ENCODE results near the gene PLOD3. TPM values are rescaled to one million over a fixed set of nuclear protein-coding genes. Genes with fewer than 3 reads are reported as not detected.

The PLOD3 gene
- total and polyA plus RNA-seq, 2 of the 8 experiments (the other 6 are each of a cell fraction or from before 2014, with no cell fraction given) = 28.4 to 47.2 TPM

DNA sequence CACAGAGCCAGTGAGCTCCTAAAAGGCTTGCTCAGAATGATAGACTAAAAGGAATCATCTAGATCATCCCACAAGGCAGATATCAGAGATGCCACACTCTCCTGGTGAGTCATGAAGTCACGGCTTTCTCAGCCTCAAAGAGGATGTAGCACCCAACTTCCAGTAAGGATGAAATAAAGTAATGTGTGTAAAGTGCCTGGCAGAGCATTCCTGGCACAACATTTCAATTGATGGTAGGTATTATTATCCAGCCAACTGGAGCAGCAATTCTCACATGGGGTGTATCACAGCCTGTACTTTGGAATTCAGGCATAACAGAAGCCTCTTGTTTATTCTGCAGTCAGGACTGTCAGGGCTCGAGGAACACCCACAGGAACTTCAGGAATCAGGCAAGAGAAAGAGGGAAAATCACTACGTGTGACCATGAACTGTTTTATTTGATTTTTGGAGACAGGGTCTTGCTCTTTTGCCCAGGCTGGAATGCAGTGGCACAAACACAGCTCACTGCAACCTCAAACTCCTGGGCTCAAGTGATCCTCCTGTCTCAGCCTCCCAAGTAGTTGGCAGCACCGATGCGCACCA lies 32.0 kb downstream of the PLOD3 start:
- DNase-seq (ENCODE audit: low read depth in 1 of 2, low spot score in 2 of 2) = no peak
- Histone ChIP-seq H4K5ac (ENCODE audit: insufficient read length, low read depth, low read length) (no peak overlapping the region), H3K23ac (ENCODE audit: insufficient read length) (no peak overlapping the region), H2BK120ac (replicated peaks; ENCODE audit: low read depth, low read length) (no peak overlapping the region), H4K20me1 (replicated peaks in 1 of 2; ENCODE audit: control insufficient read depth in 1 of 2, insufficient read depth in 2 of 2, low read length in 2 of 2) (no peaks in the 10 kb centered on the region), H3K4me1 (replicated peaks in 1 of 4; ENCODE audit: control insufficient read depth in 3 of 4, insufficient read depth in 4 of 4, low read length in 3 of 4) (peaks cover 0 to 5% (median 3%) of the 10 kb centered on the region in 4 experiments; a peak in 6 of 7 replicates), H2AK5ac (ENCODE audit: low read depth, low read length) (no peak overlapping the region), H3K18ac (ENCODE audit: extremely low read depth, low read length) (no peak overlapping the region), H3K36me3 (ENCODE audit: control insufficient read depth in 2 of 4, insufficient read depth in 4 of 4, low read length in 3 of 4) (no peaks in the 10 kb centered on the region), H4K91ac (replicated peaks; ENCODE audit: insufficient read length, low read length) (no peak overlapping the region), H3K9ac (replicated peaks in 1 of 4; ENCODE audit: extremely low read depth in 1 of 4, low read depth in 3 of 4, low read length in 3 of 4) (no peak overlapping the region), H2BK5ac (ENCODE audit: low read depth, low read length) (no peak overlapping the region), H2BK12ac (ENCODE audit: low read depth, low read length) (no peak overlapping the region), H3K27ac (ENCODE audit: low read depth, low read length) (no peak overlapping the region), H3K23me2 (ENCODE audit: low read depth, low read length) (peaks cover 3% of the 10 kb centered on the region; the same call in 1 of the 2 replicates), H3K9me3 (ENCODE audit: insufficient read depth in 2 of 2, low read depth in 1 of 2, low read length in 1 of 2) (no peaks in the 10 kb centered on the region), H2BK20ac (ENCODE audit: low read length) (no peak overlapping the region), H3K27me3 (replicated peaks in 1 of 4; ENCODE audit: control insufficient read depth in 3 of 4, extremely low read depth in 1 of 4, insufficient read depth in 3 of 4, low read length in 3 of 4) (peaks cover 6 to 10% (median 8%) of the 10 kb centered on the region in 4 experiments; a peak in 6 of 7 replicates), H3K4ac (replicated peaks; ENCODE audit: insufficient read length, low read depth, low read length) (no peak overlapping the region), H2BK15ac (ENCODE audit: low read length) (peak overlapping the region; percentile 31; the same call in 1 of the 2 replicates), H4K8ac (ENCODE audit: extremely low read depth, insufficient read depth, low read length) (no peak overlapping the region), H3K79me1 (ENCODE audit: low read depth, low read length) (no peaks in the 10 kb centered on the region), H3K56ac (replicated peaks; ENCODE audit: insufficient read length, low read depth, low read length) (no peak overlapping the region), H3K79me2 (ENCODE audit: control insufficient read depth in 1 of 2, insufficient read depth in 2 of 2, low read length in 2 of 2) (no peaks in the 10 kb centered on the region), H3K14ac (ENCODE audit: insufficient read length) (no peak overlapping the region), H3K4me2 (ENCODE audit: insufficient read depth in 1 of 2, low read depth in 2 of 2, low read length in 2 of 2) (no peak overlapping the region), H2AFZ (ENCODE audit: low read length) (no peak overlapping the region), H3K4me3 (ENCODE audit: extremely low read depth in 1 of 4, insufficient read depth in 2 of 4, low read depth in 3 of 4, low read length in 4 of 4) (no peak overlapping the region)
- FAIRE-seq = no peak
- POLR2A ChIA-PET (ENCODE audit: partially characterized antibody) = interaction anchor here (1.8 kb wide), 1 partner anchor 11 kb away, joined by 8 read pairs; no protein-coding TSS in a partner anchor
- WGBS, 2 experiments (ENCODE audit: extremely low coverage in 1 of 2, insufficient coverage in 1 of 2, insufficient read length in 1 of 2, insufficient replicate concordance in 2 of 2, low coverage in 1 of 2, low lambda C conversion rate in 2 of 2, missing lambda C conversion rate in 1 of 2) = 83% methylated on average over 5 of the region's 5 CpGs; no CpG with 5 or more reads in 1 of the 2 experiments
- CTCF ChIA-PET (ENCODE audit: partially characterized antibody) = interaction anchor here (0.9 to 3.4 kb wide), 4 partner anchors 10 to 97 kb away, joined by 3 to 20 read pairs (median 4); no protein-coding TSS in a partner anchor
- no peak for TF ChIP-seq EZH2 (IDR thresholded peaks at IDR 0.05; ENCODE audit: low read depth, low read length, severe bottlenecking)
- TF ChIP-seq JUN (IDR thresholded peaks at IDR 0.05; ENCODE audit: low read depth, low read length) = no peak
- TF ChIP-seq, protein P1, sequence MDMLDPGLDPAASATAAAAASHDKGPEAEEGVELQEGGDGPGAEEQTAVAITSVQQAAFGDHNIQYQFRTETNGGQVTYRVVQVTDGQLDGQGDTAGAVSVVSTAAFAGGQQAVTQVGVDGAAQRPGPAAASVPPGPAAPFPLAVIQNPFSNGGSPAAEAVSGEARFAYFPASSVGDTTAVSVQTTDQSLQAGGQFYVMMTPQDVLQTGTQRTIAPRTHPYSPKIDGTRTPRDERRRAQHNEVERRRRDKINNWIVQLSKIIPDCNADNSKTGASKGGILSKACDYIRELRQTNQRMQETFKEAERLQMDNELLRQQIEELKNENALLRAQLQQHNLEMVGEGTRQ (IDR thresholded peaks at IDR 0.05; ENCODE audit: low read length) = no peak
- no peak for TF ChIP-seq GABPA (IDR thresholded peaks at IDR 0.05; ENCODE audit: borderline replicate concordance, insufficient read depth, low read length)
- no peak for TF ChIP-seq GTF2F1 (IDR thresholded peaks at IDR 0.05; ENCODE audit: borderline replicate concordance, low read depth, low read length)
- TF ChIP-seq POU5F1 (IDR thresholded peaks at IDR 0.05; ENCODE audit: low read depth, low read length) = no peak
- no peak for TF ChIP-seq RXRA (IDR thresholded peaks at IDR 0.05; ENCODE audit: insufficient read depth, low read depth, low read length)
